ENCODE results near the gene BAX.

The BAX gene

GRCh38 chr19:48962029-48962848, 7.6 kb downstream of the BAX start:
- DNase-seq (ENCODE audit: low read depth) = peak; percentile 56

GRCh38 chr19:48962849-48963165, 8.1 kb downstream of the BAX start:
- DNase-seq (ENCODE audit: low read depth) = no peak

- peak; percentile 74 for DNase-seq (ENCODE audit: low read depth)
These were observed 8.9 kb downstream of the BAX start for GRCh38 chr19:48963371-48964204.

GRCh38 chr19:48964205-48965039, 9.7 kb downstream of the BAX start:
- DNase-seq (ENCODE audit: low read depth) = peak; percentile 78

GRCh38 chr19:48965040-48965805, 10.5 kb downstream of the BAX start, which contains the start of gene FTL:
FTL (plus strand) TSS chr19:48965309; CDS start chr19:48965508, 199 bp downstream.
- peak; percentile 96 for DNase-seq (ENCODE audit: low read depth)

- DNase-seq (ENCODE audit: low read depth) = peak; percentile 82
These were observed 11.3 kb downstream of the BAX start for GRCh38 chr19:48965806-48966540.

- DNase-seq (ENCODE audit: low read depth) = no peak
These were observed 12.1 kb downstream of the BAX start for GRCh38 chr19:48966541-48967345.

- DNase-seq (ENCODE audit: low read depth) = peak; percentile 65
These were observed 12.9 kb downstream of the BAX start for GRCh38 chr19:48967346-48968178.

- no peak for DNase-seq (ENCODE audit: low read depth)
These were observed 13.5 kb downstream of the BAX start for GRCh38 chr19:48968179-48968661.

GRCh38 chr19:48968813-48969218, 14.1 kb downstream of the BAX start:
- DNase-seq (ENCODE audit: low read depth) = no peak

GRCh38 chr19:48969276-48970138, 14.8 kb downstream of the BAX start:
- DNase-seq (ENCODE audit: low read depth) = peak; percentile 55

GRCh38 chr19:48970139-48970766, 15.6 kb downstream of the BAX start:
- no peak for DNase-seq (ENCODE audit: low read depth)

GRCh38 chr19:48970923-48971395, 16.3 kb downstream of the BAX start:
- DNase-seq (ENCODE audit: low read depth) = peak; percentile 72

GRCh38 chr19:48975947-48976847, 21.5 kb downstream of the BAX start:
- DNase-seq (ENCODE audit: low read depth) = no peak

GRCh38 chr19:48977061-48977460, 22.4 kb downstream of the BAX start:
- no peak for DNase-seq (ENCODE audit: low read depth)

- DNase-seq (ENCODE audit: low read depth) = no peak
These were observed 27.6 kb downstream of the BAX start for GRCh38 chr19:48982280-48982679.

All from iris pigment epithelial cell (primary cell).